HAP-1 (cell line): Measurements from ENCODE around the gene PLAGL2.
A peak's percentile ranks its signal among the peaks of the same experiment; 100 is the strongest.
"Not testable (repeated sequence)": the region's sequence is repeated elsewhere in the genome, so short reads cannot be mapped to it uniquely, and the experiment has no call there.

Experiments used
- DNase-seq, 2 experiments: peaks; one replicate each; pipeline ENCODE4 v3.0.0-alpha.2; 2016 to 2020; ENCODE audit warnings: low spot score in 2 of 2
- H3K27me3 ChIP-seq: fragments of 250-450 bp; sonication (Bioruptor Pico); 2 replicates; pipeline ENCODE4 v1.5.1; 2020; ENCODE audit warnings: low read depth, mild to moderate bottlenecking, moderate library complexity
- H3K36me3 ChIP-seq: fragments of 250-450 bp; sonication (Bioruptor Pico); replicated peaks from 2 replicates; pipeline ENCODE4 v1.5.1; 2020; ENCODE audit warnings: mild to moderate bottlenecking
- H3K4me1 ChIP-seq: fragments of 250-450 bp; sonication (Bioruptor Pico); 2 replicates; pipeline ENCODE4 v1.5.1; 2020; ENCODE audit warnings: mild to moderate bottlenecking
- H3K4me3 ChIP-seq: fragments of 250-450 bp; sonication (Bioruptor Pico); 2 replicates; pipeline ENCODE4 v1.5.1; 2020; ENCODE audit warnings: mild to moderate bottlenecking, moderate library complexity
- H3K9me3 ChIP-seq: fragments of 250-450 bp; sonication (Bioruptor Pico); 2 replicates; pipeline ENCODE4 v1.5.1; 2020; ENCODE audit warnings: mild to moderate bottlenecking, moderate library complexity
- in situ Hi-C: fragments of 300-500 bp; cut with MboI; formaldehyde crosslinking; loops from 3 replicates; pipeline ENCODE4 v1.14.3; 2020; ENCODE audit warnings: low sequenced_read_pairs, inconsistent platforms, mixed read lengths

PLAGL2 gene

DNA sequence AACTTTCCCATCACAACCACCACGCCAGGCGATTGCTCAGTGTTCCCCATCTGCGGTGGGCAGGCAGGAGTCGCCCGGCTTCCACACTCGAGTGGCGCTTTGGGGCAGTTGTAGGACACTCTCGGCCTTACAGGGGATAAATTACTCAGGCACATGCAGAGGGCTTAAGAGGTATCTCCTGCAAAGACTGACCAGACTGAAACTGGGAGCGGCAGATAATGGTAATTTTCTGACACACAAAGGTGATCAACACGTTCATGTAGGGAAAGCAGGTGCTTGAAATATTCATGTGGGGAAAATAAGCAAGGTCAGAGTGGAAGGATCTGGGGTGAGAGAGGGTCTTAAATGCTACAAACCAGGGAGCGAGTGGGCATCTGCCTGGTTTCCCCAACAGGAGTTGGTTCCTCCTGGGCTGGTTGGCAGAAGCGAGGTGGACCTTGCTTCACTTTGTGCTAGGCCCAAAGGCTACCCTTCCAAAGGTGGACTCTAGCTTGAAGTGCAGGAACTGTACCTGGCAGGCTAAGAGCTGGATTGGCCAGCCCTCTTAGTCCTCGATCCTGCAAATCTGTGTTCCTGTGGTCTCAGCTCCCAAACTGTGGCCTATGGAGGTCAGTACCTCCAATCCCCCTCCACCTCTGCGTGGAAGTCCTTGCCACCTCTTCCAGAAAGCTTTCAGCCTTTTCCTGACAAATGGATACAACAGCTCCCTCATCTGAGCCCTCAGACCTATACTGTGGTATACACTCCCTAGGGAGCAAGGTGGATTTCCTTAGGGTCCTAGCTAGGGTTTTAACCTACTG lies 16.7 kb downstream of the PLAGL2 start:
- no peaks in the 10 kb centered on the region for H3K4me1 ChIP-seq
- H3K27me3 ChIP-seq = no peaks in the 10 kb centered on the region
- in situ Hi-C loops = no loop called here
- H3K4me3 ChIP-seq = no peak overlapping the region
- no peak for DNase-seq
- H3K9me3 ChIP-seq = no peaks in the 10 kb centered on the region
- peaks cover 31% of the 10 kb centered on the region for H3K36me3 ChIP-seq

DNA sequence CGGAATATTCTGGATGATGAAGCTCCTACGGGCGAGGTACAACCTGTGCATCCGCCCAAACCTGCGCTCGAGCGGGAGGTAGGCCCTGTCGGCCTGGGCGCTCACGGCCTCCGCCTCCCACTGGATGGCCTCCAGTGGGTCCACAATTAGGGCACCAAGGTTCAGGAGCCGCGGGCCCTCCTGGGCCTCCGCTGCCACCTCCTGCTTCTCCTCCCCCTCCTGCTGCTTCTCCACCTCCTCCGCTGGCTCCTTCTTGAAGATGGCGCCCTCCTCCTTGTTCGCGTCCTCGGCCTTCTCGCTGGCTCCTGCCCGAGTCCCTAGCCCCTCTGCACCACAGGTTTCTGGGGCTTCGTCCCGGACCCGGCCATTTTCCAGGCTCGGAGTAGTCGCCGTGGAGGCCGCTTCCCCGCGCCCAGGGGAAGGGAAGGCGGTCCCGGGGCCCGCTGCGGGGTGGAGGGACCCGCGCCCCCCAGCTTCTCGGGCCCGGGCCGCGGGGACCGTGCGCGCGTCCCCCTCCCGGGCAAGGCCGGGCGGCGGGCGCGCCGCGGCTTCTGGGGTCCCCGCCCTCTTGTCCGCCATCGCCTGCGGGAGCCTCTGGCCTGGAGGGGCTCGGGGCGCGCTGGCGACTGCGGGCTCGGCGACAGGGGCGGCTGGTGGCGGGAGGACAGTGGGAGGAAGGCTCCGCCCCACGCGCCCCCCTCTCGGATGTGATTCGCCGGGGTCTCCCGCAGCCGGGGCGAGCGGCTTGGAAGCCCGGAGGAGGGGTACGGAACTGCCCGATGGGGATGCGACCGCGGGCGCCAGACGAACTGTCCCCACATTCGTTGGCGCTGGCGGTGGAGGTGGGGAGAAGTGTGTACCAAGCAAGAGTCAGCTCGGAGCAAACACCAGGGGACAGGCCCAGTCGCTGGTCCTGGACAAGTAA lies 17.6 kb downstream of the PLAGL2 start:
- no peaks in the 10 kb centered on the region for H3K9me3 ChIP-seq
- no peaks in the 10 kb centered on the region for H3K4me1 ChIP-seq
- H3K36me3 ChIP-seq = peaks cover 22% of the 10 kb centered on the region
- DNase-seq = no peak
- in situ Hi-C loops = no loop called here
- H3K4me3 ChIP-seq = no peak overlapping the region
- H3K27me3 ChIP-seq = no peaks in the 10 kb centered on the region

DNA sequence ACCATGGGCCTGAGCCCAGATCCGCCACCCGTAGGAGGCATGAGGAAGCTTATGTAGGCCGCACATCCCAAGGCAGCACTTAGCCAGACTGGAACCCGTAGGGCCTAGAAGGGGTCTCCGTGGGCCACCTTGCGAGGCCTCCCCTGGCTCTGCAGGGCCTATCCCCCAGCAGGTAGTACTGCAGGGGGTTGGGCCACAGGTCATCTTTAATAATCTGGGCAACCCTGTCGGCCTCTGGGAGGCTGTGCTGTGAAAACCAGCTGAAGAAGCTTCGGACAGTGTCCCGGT lies 18.5 kb downstream of the PLAGL2 start:
- no peaks in the 10 kb centered on the region for H3K9me3 ChIP-seq
- in situ Hi-C loops = no loop called here
- no peak for DNase-seq
- no peaks in the 10 kb centered on the region for H3K4me1 ChIP-seq
- no peaks in the 10 kb centered on the region for H3K27me3 ChIP-seq
- peaks cover 13% of the 10 kb centered on the region for H3K36me3 ChIP-seq
- H3K4me3 ChIP-seq = no peak overlapping the region

DNA sequence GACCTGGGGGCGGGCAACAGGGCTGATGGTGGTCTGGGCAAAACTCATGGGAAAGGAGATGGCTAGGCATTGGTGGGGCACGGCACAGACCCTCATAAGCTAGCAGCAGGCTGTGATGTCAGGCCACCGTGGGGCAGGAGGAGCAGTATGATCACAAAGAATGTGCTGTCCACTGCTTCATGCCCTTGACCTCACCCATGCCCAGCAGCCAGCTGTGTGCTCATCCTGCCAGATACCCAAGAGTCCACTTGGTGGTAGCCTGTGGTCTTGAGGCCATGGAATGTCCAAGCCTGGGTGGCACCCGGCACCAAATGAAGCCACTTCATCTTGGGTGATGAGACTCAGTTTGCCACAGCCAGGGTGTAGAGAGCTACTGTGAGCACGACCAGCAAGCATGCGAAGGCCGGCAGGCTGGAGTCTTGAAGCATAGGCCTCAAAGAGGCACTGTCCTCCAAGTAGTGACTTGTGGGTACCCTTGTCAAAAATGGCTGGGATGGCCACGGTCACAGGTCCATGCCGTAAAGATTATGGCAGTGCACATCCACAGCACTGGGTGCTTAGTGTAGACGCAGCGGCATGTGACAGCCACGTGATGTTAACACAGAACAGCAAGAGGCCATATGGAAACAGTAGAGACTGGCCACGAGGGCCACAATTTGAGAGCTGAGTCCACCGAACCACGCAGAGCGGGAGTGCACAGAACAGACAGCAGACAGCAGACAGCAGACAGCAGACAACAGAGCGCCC lies 19.0 kb downstream of the PLAGL2 start:
- H3K27me3 ChIP-seq = no peaks in the 10 kb centered on the region
- H3K9me3 ChIP-seq = no peaks in the 10 kb centered on the region
- H3K4me1 ChIP-seq = no peaks in the 10 kb centered on the region
- DNase-seq = no peak
- in situ Hi-C loops = no loop called here
- no peak overlapping the region for H3K4me3 ChIP-seq
- H3K36me3 ChIP-seq = peaks cover 11% of the 10 kb centered on the region; the same call in 1 of the 2 replicates

DNA sequence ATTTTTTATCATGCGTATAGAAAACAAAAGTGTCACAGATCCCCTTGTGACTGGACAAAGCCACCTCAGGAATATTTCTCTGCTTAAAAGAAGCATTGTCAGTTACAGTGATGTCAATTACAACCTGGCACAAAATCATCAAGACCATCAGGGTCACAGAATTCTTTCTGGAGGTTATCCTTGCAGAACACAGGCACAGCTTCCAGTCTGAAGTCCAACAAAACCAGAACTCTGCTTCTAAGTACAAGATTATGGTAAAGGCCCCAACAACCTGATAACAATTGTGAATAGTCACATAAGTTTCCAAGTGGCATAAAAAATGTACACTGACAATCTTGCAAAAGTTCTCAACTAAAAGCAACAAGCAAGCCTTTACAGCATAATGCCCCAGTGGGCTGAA lies 21.0 kb downstream of the PLAGL2 start:
- in situ Hi-C loops = no loop called here
- no peak overlapping the region for H3K4me3 ChIP-seq
- no peaks in the 10 kb centered on the region for H3K27me3 ChIP-seq
- H3K9me3 ChIP-seq = no peaks in the 10 kb centered on the region
- no peaks in the 10 kb centered on the region for H3K4me1 ChIP-seq
- H3K36me3 ChIP-seq = no peaks in the 10 kb centered on the region
- no peak for DNase-seq

DNA sequence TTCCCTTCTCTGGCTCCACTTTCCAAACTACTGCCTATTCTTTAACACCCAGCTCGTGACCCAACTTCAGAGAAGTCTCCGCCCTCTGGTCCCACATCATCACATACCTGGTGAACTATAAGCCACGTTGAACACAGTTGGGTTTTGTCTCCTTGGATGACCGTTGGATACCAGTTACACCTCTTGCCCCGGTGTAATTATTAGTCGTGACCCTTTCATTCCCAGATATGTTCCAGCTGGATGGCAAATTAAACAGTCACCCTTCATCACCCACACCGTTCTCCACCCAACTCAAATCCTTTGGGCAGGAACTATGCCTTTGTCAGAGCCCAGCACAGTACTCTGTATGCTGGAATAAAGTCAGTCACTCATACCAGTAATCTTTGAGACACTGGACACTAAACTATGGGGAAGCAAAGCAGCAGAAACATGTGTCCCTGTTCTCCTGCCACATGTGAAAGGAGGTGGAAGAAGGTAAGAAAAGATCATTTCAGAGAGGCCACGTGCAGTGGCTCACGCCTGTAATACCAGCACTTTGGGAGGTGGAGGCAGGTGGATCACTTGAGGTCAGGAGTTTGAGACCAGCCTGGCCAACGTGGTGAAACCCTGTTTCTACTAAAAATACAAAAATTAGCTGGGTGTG lies 22.5 kb downstream of the PLAGL2 start:
- DNase-seq = no peak
- H3K27me3 ChIP-seq = no peaks in the 10 kb centered on the region
- H3K36me3 ChIP-seq = no peaks in the 10 kb centered on the region
- H3K4me1 ChIP-seq = no peaks in the 10 kb centered on the region
- H3K9me3 ChIP-seq = no peaks in the 10 kb centered on the region
- no peak overlapping the region for H3K4me3 ChIP-seq
- in situ Hi-C loops = no loop called here

DNA sequence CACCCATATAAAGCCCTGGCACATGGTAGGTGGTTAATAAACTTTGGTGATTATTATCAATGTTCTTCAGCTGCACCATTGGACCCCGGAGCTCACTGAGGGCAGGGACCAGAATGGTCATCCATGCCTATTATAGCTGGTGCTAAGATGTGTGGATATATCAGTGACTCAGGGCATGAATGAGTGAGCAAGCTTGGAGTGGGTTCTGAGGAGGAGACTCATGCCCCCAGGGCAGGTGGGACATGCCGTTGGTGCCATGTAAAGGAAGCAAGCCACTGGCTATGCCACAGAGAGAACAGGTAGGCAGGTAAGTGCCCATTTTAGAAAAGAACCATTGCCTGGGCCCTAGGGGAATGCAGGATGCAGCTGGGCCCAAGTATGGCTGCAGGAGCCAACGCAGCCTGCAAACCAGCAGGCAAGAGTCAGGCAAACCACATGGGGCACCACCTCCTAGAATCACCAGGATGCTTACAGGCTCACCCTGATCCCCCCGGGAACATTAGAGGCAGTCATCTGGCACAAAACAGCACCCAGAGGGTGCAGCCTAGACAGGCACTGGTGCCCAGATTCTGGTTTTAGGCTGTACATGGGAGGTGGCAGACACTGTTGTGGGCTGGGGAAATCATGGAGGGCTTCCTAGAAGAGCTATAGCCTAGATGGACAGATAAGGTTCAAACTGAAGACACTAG lies 23.5 kb downstream of the PLAGL2 start:
- DNase-seq = no peak
- H3K4me1 ChIP-seq = no peaks in the 10 kb centered on the region
- H3K4me3 ChIP-seq = no peak overlapping the region
- H3K27me3 ChIP-seq = no peaks in the 10 kb centered on the region
- in situ Hi-C loops = no loop called here
- H3K9me3 ChIP-seq = no peaks in the 10 kb centered on the region
- H3K36me3 ChIP-seq = no peaks in the 10 kb centered on the region

DNA sequence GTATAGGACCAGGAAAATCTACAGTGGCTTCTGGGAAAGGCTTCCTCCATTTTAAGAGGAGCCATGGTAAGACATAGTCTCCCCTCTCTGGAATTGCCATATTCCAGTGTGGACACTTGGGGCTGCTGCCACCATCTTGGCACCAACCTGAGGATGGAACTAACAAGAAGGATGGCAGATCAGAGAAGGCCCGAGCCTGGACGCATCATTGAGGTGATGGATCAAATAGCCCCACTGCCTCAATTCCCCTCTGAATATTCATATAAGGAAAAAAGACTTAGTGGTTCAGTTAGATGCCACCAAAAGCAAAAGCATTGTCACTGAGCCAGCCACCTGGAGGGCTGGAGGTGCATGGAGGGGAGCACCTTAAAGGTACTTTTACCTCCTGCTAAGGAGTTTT lies 25.9 kb downstream of the PLAGL2 start:
- in situ Hi-C loops = no loop called here
- Histone ChIP-seq H3K9me3 (no peaks in the 10 kb centered on the region), H3K27me3 (no peaks in the 10 kb centered on the region), H3K4me1 (no peaks in the 10 kb centered on the region), H3K4me3 (no peak overlapping the region), H3K36me3 (no peaks in the 10 kb centered on the region)
- no peak for DNase-seq

DNA sequence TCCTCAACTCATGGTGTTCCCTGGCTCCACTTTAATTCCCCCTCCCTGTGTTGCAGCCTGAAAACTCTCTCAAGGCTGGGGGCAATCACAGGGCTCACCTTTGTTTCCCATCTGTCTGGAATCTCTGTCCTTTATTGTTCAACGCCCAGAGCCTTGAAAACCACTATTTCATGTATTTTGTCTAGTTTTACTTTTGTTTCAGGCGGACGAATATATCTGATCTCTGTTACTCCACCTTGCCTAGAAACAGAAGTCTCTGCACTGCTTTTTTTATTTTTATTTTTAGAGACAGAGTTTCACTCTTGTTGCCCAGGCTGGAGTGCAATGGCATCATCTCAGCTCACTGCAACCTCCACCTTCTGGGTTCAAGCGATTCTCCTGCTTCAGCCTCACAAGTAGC lies 27.6 kb downstream of the PLAGL2 start:
- H3K27me3 ChIP-seq = no peaks in the 10 kb centered on the region
- no peak overlapping the region for H3K4me3 ChIP-seq
- in situ Hi-C loops = no loop called here
- H3K9me3 ChIP-seq = no peaks in the 10 kb centered on the region
- H3K36me3 ChIP-seq = no peaks in the 10 kb centered on the region
- no peaks in the 10 kb centered on the region for H3K4me1 ChIP-seq
- no peak for DNase-seq

DNA sequence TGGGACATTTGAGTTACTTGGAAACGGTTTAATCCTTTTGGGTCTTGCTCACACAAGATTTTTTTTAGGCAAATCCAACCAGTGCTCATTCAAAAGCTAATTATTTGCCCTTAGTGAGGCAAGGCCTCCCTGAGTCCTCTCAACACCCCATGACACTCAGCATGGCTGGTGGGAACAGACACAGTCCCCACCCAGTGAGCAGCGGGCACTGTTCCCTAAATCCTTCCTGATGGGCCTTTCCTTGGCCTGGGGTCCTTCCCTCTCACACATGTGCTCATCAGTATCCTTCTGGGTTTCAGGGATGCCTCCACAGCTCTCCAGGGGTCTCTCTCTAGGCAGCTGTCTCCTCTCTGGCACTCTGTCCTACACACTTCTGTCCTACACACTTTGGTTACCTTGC lies 28.0 kb downstream of the PLAGL2 start:
- no peak for DNase-seq
- Histone ChIP-seq H3K27me3 (no peaks in the 10 kb centered on the region), H3K9me3 (no peaks in the 10 kb centered on the region), H3K4me1 (no peaks in the 10 kb centered on the region), H3K4me3 (no peak overlapping the region), H3K36me3 (no peaks in the 10 kb centered on the region)
- in situ Hi-C loops = no loop called here

DNA sequence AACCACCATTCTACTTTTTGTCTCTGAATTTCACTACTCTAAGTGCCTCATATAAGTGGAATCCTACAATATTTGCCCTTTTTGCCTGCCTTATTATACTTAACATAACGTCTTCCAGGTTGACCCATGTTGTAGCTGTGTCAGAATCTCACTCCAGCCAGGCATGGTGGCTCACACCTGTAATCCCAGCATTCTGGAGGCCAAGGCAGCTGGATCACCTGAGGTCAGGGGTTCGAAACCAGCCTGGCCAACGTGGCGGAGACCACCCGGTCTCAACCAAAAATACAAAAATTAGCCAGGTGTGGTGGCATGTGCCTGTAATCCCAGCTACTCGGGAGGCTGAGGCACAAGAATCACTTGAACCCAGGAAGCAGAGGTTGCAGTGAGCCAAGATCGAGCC lies 29.8 kb downstream of the PLAGL2 start:
- in situ Hi-C loops, H3K4me1 ChIP-seq, H3K27me3 ChIP-seq, H3K4me3 ChIP-seq, DNase-seq, H3K9me3 ChIP-seq, H3K36me3 ChIP-seq: not testable (repeated sequence)

DNA sequence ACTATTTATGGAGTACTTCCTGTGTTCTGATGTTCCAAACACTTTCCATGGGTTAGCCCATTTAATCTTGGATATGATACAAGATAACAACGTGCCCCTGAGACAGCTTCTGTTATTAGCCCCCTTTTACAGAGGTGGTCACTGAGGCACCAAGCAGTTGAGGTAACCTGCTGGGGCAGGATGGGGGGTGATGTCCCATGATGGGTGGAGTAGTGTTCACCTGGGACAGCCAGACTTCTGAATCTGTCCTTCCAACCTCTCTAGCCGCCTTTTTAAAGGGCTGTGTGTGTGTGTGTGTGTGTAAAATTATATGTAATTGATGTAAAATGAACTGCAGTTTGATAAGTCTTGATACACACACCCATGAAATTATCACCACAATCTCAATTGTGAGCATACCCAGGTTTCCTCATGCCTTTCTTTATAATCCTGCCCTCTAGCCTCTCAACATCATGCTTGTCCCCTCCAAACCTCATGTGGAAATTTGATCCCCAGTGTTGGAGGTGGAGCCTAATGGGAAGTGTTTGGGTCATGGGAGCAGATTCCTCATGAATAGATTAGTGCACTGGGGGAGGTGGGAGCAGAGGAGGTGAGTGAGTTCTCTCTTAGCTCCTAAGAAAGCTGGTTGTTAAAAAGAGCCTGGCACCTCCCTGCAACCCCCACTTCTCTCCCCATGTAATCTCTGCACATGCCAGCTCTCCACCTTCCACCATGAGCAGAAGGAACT lies 39.2 kb downstream of the PLAGL2 start:
- peak; percentile 14 to 55 for DNase-seq
- Histone ChIP-seq H3K27me3 (no peaks in the 10 kb centered on the region), H3K4me1 (peaks cover 7% of the 10 kb centered on the region; the same call in 1 of the 2 replicates), H3K4me3 (no peak overlapping the region), H3K36me3 (peaks cover 28% of the 10 kb centered on the region), H3K9me3 (no peaks in the 10 kb centered on the region)
- in situ Hi-C loops = no loop called here
